ENCODE measurements around the gene UPF1.

- TF ChIP-seq, protein P1, sequence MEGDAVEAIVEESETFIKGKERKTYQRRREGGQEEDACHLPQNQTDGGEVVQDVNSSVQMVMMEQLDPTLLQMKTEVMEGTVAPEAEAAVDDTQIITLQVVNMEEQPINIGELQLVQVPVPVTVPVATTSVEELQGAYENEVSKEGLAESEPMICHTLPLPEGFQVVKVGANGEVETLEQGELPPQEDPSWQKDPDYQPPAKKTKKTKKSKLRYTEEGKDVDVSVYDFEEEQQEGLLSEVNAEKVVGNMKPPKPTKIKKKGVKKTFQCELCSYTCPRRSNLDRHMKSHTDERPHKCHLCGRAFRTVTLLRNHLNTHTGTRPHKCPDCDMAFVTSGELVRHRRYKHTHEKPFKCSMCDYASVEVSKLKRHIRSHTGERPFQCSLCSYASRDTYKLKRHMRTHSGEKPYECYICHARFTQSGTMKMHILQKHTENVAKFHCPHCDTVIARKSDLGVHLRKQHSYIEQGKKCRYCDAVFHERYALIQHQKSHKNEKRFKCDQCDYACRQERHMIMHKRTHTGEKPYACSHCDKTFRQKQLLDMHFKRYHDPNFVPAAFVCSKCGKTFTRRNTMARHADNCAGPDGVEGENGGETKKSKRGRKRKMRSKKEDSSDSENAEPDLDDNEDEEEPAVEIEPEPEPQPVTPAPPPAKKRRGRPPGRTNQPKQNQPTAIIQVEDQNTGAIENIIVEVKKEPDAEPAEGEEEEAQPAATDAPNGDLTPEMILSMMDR (conservative IDR thresholded peaks at IDR 0.05): no peak
- TF ChIP-seq ZFX (IDR thresholded peaks at IDR 0.05): no peak
Observed at GRCh38 chr19:18910010-18910409, 78.3 kb downstream of the UPF1 start.
